ENCODE measurements around the gene ABCC11. TPM values are rescaled to one million over a fixed set of nuclear protein-coding genes. Genes with fewer than 3 reads are reported as not detected.

Gene ABCC11
- total RNA-seq, 1 donor from 2014 or later, result not detected

DNA sequence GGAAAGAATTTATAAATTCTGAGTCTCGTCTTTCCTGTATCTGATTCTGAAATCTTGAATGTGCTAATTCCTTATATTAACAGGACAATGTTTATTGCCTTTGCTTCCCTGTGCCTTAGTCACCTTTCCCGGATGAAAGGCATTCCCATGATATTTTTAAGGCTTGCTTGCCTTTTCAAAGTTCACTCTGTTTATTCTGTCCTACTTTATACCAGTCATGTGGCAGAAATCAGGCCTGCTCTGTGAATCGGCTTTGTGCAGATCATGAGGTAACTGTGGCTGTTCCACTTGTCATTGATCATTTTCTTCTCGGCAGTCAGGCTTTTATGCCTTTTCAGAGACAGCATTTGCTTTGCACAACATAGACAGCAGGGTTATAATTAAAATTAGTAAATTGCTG lies 28.8 kb upstream of the ABCC11 start:
- DNase-seq (ENCODE audit: low read depth), result no peak
- no peaks in the 10 kb centered on the region for H3K36me3 ChIP-seq (ENCODE audit: control insufficient read depth, insufficient read depth, low read length)
- H3K27me3 ChIP-seq (ENCODE audit: control insufficient read depth, insufficient read depth, low read length), result no peaks in the 10 kb centered on the region
- no peak overlapping the region for H3K4me3 ChIP-seq (ENCODE audit: low read depth, low read length)
- TF ChIP-seq, protein P1, sequence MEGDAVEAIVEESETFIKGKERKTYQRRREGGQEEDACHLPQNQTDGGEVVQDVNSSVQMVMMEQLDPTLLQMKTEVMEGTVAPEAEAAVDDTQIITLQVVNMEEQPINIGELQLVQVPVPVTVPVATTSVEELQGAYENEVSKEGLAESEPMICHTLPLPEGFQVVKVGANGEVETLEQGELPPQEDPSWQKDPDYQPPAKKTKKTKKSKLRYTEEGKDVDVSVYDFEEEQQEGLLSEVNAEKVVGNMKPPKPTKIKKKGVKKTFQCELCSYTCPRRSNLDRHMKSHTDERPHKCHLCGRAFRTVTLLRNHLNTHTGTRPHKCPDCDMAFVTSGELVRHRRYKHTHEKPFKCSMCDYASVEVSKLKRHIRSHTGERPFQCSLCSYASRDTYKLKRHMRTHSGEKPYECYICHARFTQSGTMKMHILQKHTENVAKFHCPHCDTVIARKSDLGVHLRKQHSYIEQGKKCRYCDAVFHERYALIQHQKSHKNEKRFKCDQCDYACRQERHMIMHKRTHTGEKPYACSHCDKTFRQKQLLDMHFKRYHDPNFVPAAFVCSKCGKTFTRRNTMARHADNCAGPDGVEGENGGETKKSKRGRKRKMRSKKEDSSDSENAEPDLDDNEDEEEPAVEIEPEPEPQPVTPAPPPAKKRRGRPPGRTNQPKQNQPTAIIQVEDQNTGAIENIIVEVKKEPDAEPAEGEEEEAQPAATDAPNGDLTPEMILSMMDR (IDR thresholded peaks at IDR 0.05; ENCODE audit: insufficient read depth, low read length, poor library complexity, severe bottlenecking), result no peak

DNA sequence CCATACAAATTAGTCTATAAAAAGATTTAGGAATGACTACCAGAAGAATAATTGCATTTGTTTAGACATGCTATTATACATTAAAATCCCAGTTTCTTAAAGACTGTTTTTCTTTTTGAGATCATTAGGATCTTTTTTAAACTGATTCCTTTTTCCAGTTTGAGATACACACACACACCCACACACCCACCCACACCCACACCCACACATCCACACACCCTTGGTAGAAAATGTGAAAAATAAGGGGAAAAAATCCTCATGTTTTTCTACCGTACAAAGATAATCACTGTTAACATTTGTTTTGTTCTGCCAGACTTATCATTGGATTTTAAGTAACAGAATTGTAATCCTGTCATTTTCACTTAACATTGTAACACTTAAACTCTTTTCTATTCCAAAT lies 27.1 kb upstream of the ABCC11 start:
- no peak for DNase-seq (ENCODE audit: low read depth)
- TF ChIP-seq, protein P1 (IDR thresholded peaks at IDR 0.05; ENCODE audit: insufficient read depth, low read length, poor library complexity, severe bottlenecking), result no peak
- Histone ChIP-seq H3K36me3 (ENCODE audit: control insufficient read depth, insufficient read depth, low read length) (no peaks in the 10 kb centered on the region), H3K4me3 (ENCODE audit: low read depth, low read length) (no peak overlapping the region), H3K27me3 (ENCODE audit: control insufficient read depth, insufficient read depth, low read length) (no peaks in the 10 kb centered on the region)

DNA sequence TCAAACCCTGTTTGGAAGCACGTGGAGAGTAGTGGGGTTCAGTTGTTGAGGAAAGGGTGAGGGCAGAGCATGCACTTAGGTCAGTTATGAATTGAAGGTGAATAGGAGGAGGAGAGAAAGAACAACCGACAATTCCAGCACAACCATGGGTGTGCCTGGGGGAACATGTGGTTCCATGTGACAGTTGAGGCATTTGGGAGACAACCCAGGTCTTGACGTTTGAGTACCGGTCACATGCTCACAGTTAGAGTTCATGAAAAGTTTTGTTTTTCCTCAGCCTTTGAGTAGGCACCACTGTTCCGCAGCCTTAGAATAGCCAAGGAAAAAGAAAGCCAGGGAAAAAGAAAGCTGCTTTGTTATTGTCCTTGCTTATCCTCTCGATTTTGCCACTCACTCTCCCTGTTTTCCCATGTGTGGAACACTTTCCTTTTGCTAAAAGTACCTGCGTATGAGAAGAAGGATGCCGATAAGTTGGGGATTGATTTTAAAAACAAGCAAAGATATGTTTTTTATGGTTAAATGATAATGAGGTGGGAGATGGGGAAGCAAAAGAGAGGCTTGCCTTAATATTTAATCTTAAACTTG lies 25.6 kb upstream of the ABCC11 start:
- TF ChIP-seq, protein P1 (IDR thresholded peaks at IDR 0.05; ENCODE audit: insufficient read depth, low read length, poor library complexity, severe bottlenecking), result no peak
- no peak for DNase-seq (ENCODE audit: low read depth)
- Histone ChIP-seq H3K4me3 (ENCODE audit: low read depth, low read length) (no peak overlapping the region), H3K36me3 (ENCODE audit: control insufficient read depth, insufficient read depth, low read length) (no peaks in the 10 kb centered on the region), H3K27me3 (ENCODE audit: control insufficient read depth, insufficient read depth, low read length) (no peaks in the 10 kb centered on the region)

DNA sequence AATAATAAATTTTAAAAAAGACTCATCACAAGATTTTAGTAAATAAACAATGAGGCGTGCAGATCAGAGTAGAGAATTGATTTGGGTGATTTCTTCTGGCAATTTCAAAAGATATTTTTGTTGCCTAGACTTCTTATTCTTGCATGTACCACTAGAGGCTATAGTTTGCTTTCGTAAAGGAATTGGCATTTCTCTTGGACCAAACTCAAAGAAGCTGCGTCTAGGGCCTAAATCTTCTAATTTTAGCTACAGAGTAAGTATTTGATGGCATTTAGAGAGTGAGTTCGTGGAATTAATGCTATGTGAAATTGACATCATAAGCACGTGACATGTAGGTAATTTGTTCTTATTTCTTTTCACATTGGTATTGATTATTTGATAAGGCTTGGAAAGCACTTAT lies 24.4 kb upstream of the ABCC11 start:
- Histone ChIP-seq H3K27me3 (ENCODE audit: control insufficient read depth, insufficient read depth, low read length) (no peaks in the 10 kb centered on the region), H3K36me3 (ENCODE audit: control insufficient read depth, insufficient read depth, low read length) (no peaks in the 10 kb centered on the region), H3K4me3 (ENCODE audit: low read depth, low read length) (no peak overlapping the region)
- DNase-seq (ENCODE audit: low read depth), result no peak
- TF ChIP-seq, protein P1 (IDR thresholded peaks at IDR 0.05; ENCODE audit: insufficient read depth, low read length, poor library complexity, severe bottlenecking), result no peak

DNA sequence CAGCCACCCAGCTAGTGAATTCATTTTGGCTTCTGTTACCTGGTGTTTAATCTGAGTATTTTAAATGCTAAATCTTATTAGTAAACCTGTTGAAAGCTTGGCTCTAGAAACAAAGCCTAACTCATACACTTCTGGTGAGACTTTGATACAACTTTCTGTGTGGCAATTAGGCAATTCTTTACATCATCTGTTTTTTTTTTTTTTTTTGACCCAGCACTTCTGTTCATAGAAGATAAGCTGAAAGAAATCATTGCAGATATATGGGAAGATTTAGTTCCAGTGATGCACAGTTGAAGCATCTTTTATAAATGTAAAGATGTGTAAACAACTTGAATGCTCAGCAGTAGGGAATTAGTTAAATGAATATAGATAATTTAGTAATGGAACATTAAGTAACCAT lies 21.7 kb upstream of the ABCC11 start:
- TF ChIP-seq, protein P1 (IDR thresholded peaks at IDR 0.05; ENCODE audit: insufficient read depth, low read length, poor library complexity, severe bottlenecking), result no peak
- Histone ChIP-seq H3K4me3 (ENCODE audit: low read depth, low read length) (no peak overlapping the region), H3K27me3 (ENCODE audit: control insufficient read depth, insufficient read depth, low read length) (no peaks in the 10 kb centered on the region), H3K36me3 (ENCODE audit: control insufficient read depth, insufficient read depth, low read length) (no peaks in the 10 kb centered on the region)
- DNase-seq (ENCODE audit: low read depth), result no peak

DNA sequence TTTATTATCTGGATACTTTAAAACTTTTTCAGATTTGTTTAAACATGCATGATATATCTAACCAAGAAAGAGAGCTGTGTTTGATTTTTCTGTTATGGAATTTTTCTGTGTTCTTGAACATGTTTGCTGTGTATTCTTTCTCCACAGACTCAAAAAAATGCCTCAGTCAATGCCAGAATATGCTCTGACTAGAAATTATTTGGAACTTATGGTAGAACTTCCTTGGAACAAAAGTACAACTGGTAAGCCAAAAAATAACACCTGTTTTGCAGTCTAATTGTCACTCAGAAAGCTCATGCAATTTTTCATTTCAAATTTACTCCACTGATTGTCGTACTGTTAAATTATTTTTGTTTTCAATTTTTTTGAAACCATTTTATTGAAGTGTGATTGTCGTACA lies 15.3 kb upstream of the ABCC11 start:
- no peak for DNase-seq (ENCODE audit: low read depth)
- peaks cover 2% of the 10 kb centered on the region for H3K36me3 ChIP-seq (ENCODE audit: control insufficient read depth, insufficient read depth, low read length)

More for the DNA sequence above, 15.3 kb upstream of the ABCC11 start:
- no peaks in the 10 kb centered on the region for H3K27me3 ChIP-seq (ENCODE audit: control insufficient read depth, insufficient read depth, low read length)
- TF ChIP-seq, protein P1 (IDR thresholded peaks at IDR 0.05; ENCODE audit: insufficient read depth, low read length, poor library complexity, severe bottlenecking), result no peak
- H3K4me3 ChIP-seq (ENCODE audit: low read depth, low read length), result no peak overlapping the region

Data from kidney epithelial cell (primary cell).